Islet precursor cell (in vitro differentiated cells): Measurements from ENCODE around the gene TCN1.
"Not testable (repeated sequence)": the region's sequence is repeated elsewhere in the genome, so short reads cannot be mapped to it uniquely, and the experiment has no call there.

Source experiments
- DNase-seq: peaks from one replicate; pipeline ENCODE4 v3.0.0-alpha.2; 2018

The TCN1 gene

GRCh38 chr11:59857439-59858434 is 8.6 kb downstream of the TCN1 start:
- DNase-seq: peak; percentile 68

- DNase-seq: no peak
Measured at GRCh38 chr11:59854871-59855270, 11.4 kb downstream of the TCN1 start.

DNA sequence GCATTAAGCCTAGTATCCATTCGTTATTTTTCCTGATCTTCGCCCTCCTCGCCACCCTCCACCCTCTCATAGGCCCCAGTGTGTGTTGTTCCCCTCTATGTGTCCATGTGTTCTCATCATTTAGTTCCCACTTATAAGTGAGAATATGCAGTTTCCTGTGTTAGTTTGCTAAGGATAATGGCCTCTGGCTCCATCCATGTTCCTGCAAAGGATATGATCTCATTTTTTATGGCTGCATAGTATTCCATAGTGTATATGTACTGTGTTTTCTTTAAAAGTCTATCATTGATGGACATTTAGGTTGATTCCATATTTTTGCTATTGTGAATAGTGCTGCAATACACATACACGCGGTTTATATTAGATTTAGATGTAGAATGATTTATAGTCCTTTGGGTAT is 14.9 kb downstream of the TCN1 start:
- not testable (repeated sequence) for DNase-seq

GRCh38 chr11:59849551-59849950 is 16.7 kb downstream of the TCN1 start:
- not testable (repeated sequence) for DNase-seq

GRCh38 chr11:59849129-59849528 is 17.2 kb downstream of the TCN1 start:
- DNase-seq: no peak

DNA sequence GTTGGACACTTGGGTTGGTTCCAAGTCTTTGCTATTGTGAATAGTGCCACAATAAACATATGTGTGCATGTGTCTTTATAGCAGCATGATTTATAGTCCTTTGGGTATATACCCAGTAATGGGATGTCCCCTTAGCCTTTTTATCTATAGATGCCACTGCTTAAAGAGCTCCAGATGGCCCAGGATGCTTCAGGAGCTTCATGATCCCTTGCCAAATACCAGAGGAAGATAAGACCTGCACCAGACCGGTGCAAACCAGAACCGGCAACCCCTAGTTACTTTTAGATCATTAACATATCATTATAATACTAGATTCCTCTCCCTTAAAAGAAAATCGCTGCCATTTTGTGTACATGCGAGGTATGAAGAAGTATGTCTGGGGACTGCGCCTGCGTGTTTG is 17.8 kb downstream of the TCN1 start:
- not testable (repeated sequence) for DNase-seq

- no peak for DNase-seq
Measured at GRCh38 chr11:59847626-59848025, 18.7 kb downstream of the TCN1 start.

DNA sequence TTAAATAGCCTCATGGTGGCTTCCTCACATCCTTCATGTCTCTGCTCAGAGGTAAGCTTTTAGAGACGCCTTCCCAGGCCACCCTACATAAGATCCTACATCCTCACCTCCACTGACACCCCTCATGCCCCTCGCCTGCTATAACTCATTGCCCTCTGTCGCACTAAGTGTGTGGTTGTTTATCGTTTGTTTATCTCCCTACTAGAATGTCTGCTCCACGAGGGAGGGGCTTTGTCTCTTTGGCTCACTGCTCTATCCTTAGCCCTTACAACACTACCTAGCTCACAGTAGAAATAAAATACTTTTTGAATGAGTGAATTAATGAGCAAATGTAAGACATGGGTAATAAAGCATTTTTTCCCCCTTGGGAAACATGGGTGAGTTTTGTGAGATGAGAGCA is 19.7 kb downstream of the TCN1 start:
- no peak for DNase-seq

DNA sequence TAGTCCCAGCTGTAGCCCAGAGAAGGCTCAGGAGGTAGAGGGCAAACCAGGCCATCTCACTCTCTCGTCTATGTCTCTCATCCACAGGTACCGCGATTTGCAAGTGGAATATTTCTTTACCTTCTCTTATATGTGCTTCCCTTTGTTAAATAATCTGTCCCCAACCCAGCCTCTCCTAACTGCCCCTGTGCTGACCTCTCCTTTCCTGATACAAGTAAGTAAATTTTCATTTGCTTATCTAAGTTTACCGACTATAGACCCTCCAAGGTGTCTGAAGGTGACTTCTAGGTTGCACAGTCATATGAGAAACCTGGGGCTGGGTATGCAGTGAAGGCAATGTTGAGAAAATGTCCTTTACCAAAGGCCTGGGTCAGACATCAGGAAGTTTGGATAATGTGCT is 20.9 kb downstream of the TCN1 start, which contains the start of gene CBLIF:
CBLIF (minus strand) TSS at position 101 of the 400 bp plus-strand sequence; CDS start at position 55, 46 bp downstream.
- DNase-seq: no peak

DNA sequence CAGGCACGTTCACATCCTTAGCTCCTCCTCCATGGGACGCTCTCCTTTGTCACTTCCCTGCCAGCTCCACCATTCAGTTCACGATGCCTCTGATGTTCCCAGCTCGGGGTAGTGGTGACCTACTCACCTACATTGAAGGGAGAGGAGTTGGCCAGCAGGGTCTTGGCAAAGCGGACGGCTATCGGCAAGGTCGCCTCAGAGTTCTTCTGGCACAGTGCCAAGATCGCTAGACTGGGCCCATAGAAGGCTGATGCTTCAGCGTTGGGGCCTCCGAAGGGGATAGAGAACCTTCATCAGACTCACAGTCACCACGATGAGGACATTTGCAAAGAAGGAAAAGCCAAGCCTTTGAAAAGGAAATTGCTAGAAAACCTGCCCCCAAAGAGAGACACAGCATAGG is 24.0 kb downstream of the TCN1 start:
- DNase-seq: no peak

GRCh38 chr11:59841514-59841913 is 24.8 kb downstream of the TCN1 start:
- DNase-seq: no peak

DNA sequence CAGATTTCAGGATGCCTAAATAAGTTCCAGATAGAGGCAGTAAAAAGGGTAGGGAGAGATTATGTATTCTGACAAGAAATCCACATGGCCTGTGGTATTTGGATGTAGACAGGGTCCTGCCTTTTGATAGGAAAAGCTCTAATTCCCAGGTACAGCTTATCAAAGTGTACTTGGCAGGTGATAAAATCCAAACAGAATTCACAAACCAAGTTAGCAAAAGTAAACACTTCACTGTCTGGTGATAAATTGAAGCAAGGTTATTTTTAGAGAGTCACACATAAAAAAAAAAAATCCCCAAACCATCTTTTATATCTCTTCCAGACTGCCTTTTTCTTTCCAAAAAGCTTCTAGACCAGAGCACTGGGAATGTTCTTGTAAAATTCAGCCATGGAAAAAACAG is 26.7 kb downstream of the TCN1 start:
- DNase-seq: no peak

DNA sequence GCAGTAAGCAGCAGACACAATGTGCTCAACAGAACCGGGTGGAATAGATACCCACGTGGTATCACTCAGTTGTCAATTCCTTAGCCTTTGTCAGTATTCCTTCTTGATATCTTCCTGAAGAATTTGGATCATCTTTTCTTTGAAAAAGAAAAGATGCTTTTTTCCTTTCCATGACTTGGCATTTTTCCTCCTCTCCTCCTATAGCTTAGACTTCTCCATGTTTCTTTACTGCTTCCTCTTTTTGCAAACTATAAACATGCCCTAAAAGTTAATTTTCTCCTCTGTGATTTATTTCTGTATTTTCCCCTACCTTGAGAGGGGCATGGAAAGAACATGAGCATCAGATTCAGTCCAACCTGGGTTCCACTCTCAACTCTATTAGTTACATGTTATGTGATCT is 32.7 kb downstream of the TCN1 start:
- DNase-seq: no peak

DNA sequence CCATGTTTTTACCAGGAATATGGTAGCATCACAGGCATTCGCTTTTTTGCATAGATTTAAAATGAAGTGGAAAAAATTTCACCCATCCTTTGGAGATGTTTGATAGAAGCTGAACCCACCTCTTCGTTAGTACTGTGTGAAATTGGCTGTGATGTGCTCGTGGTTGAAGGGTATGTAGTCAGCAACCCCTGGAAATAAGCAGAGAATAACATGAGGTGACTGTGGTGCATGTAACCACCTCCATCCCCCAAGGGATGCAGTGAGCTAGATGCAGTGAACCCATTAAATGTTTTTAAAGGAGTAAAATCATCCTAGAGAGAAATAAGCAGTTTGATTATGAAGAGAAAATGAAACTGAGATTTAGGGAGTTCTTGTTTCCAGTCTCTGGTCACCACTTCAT is 36.9 kb downstream of the TCN1 start:
- DNase-seq: no peak

- peak; percentile 58 for DNase-seq
Measured at GRCh38 chr11:59822989-59823566, 43.2 kb downstream of the TCN1 start.

DNA sequence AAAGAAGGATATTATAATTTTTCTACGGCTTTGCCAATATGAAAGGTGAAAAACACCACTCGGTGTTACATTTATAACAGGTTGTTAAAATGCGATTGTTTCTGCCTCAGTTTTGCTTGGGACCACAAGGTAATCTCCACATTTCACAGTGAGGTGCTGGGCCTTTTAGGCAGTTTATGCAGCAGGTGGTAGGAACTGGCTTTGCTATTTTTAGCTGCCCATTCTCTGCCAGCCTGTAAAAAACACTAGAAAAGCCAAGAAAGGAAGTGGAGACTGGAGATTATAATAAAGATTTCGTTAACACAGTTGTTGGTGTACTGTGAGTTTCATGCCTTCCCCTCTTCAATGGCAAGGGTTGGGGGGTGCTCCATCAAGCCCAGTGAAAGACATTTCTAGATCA is 47.7 kb downstream of the TCN1 start:
- DNase-seq: no peak

DNA sequence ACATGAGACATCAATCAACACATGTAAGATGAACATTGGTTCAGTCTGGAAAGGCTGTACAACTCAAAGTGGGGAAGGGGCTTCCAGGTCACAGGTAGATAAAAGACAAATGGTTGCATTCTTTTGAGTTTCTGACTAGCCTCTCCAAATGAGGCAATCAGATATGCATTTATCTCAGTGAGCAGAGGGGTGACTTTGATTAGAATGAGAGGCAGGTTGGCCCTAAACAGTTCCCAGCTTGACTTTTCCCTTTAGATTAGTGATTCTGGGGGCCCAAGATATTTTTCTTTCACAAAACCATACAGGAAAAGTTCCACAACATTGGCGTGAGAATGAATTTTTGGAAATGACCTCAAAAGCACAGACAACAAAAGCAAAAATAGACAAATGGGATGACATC is 49.9 kb downstream of the TCN1 start:
- DNase-seq: not testable (repeated sequence)

DNA sequence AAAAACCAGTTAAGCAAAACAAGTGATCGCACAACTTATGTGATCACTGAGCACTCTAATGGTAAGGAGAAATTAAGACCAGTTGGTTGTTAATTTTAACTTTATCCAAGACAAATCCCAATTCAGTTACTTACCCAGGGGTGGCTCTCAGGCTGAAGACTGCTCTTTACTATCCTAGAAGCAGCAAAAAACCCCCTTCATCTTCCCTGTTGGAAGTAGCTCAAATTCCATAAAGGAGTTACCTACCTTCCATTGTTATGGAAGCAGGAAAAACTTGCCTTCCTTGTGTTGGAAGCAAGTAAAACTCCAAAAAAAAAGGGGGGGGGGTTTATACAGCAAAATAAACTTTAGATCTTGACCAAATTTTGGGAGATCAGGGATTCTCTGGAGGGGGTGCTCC is 50.5 kb downstream of the TCN1 start:
- DNase-seq: no peak

- DNase-seq: no peak
Measured at GRCh38 chr11:59814021-59814420, 52.3 kb downstream of the TCN1 start.

DNA sequence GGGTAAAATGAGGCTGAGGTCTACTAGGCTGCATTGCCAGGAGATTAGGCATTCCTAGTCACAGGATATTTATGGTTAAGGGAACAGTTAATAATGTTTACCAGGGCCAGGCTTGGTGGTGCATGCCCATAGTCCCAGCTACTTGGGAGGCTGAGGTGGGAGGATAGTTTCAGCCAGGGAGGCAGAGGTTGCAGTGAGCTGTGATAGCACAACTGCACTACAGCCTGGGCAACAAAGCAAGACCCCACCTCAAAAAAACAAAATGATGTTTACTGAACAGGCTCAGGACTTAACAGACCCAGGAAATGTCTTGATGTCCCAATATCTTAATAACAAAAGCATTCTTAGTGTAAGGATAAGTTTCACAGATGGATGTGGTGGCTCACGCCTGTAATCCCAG is 52.9 kb downstream of the TCN1 start:
- DNase-seq: no peak

DNA sequence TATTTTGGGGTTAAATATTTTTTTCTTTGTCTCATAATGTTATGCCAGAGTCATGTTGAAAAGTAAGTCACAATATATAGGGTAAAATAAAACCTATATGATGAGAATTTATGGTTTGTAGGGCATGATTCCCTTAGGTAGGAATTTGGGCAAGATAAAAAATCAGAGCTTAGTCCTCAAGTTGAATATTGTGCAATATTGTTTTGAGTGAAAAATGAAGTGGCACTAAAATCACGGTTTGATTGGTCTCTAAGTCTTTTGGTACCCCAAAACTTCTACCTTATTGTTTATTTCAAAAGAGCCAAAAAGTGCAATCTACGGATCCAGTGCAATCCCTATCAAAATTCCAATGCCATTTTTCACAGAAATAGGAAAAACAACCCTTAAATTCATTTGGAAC is 54.1 kb downstream of the TCN1 start:
- DNase-seq: no peak

DNA sequence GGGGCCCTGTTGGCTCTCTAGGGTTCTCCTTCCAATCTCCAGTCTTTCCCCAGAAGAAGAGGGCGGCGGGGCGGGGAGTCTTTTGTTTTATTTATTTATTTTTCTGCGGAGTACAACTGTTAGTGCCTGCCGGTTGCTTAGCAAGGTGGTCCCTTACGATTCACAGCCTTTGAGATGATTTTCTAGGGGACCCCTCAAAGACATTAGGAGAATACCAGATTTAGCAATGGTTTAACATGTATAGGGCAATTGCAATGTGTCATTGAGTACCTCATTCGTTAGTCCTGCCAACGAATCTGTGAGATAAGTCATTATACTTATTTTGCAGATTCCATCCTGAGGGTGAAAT is 55.4 kb downstream of the TCN1 start:
- no peak for DNase-seq

DNA sequence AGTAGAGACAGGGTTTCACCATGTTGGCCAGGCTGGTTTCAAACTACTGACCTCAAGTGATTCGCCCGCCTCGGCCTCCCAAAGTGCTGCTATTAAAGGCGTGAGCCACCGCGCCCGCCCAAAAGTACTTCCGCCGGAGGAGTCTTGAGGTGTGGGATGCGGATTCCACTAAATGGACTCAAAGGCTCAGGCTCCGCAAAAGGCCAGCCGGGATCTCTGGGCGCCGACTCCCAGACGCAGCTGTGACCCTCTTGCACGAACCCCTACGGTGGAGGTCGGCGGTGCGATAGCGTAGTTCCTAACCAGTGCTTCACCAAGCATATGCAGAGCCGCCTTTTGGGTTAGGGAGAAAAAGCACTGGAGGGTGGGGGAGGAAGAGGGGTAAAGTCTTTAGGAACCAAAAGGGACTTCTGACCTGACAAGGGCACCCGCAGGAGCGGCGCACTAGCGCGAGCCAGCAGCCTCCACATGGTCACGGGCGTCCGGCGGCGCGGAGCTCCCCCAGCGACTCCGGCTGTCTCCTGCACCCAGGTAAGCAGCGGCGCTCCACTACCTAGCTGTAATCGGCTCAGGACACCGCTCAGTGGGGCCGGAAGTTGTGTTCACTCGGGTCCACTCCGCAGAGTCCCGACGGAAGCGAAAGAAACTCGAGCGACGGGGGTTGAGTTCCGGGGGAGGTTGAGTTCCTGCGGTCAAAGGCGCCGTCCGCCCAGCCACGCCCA is 55.9 kb downstream of the TCN1 start, which contains the start of gene MRPL16:
MRPL16 (minus strand) TSS at position 590 of the 722 bp plus-strand sequence; CDS start at position 470, 120 bp downstream.
- peak; percentile 97 for DNase-seq
